GM19397 (cell line): ENCODE measurements around the gene YTHDC1.
"Not testable (repeated sequence)": the region's sequence is repeated elsewhere in the genome, so short reads cannot be mapped to it uniquely, and the experiment has no call there.

ENCODE experiments used
- ATAC-seq: cut with Tn5 transposase; IDR thresholded peaks from one replicate; pipeline ENCODE4 v1.9.1; 2021; ENCODE audit warnings: mild to moderate bottlenecking, moderate library complexity; ENCODE audit not compliant: unreplicated experiment

The YTHDC1 gene

GRCh38 chr4:68349649-68350360 lies at the start of gene YTHDC1:
Gene YTHDC1 (minus strand): TSS chr4:68350090. CDS start chr4:68349753, 337 bp downstream.
- ATAC-seq = peak; percentile 98

- no peak for ATAC-seq
These were observed 49.4 kb upstream of the YTHDC1 start for GRCh38 chr4:68399306-68399705.

GRCh38 chr4:68396756-68397155 lies 46.9 kb upstream of the YTHDC1 start:
- no peak for ATAC-seq

- no peak for ATAC-seq
These were observed 41.5 kb upstream of the YTHDC1 start for GRCh38 chr4:68391436-68391835.

- ATAC-seq = no peak
These were observed 40.5 kb upstream of the YTHDC1 start for GRCh38 chr4:68390205-68390935.

GRCh38 chr4:68389386-68389913 lies 39.6 kb upstream of the YTHDC1 start:
- ATAC-seq = not testable (repeated sequence)

- no peak for ATAC-seq
These were observed 38.5 kb upstream of the YTHDC1 start for GRCh38 chr4:68388347-68388865.

GRCh38 chr4:68385267-68385666 lies 35.4 kb upstream of the YTHDC1 start:
- no peak for ATAC-seq

GRCh38 chr4:68383115-68383514 lies 33.2 kb upstream of the YTHDC1 start:
- ATAC-seq = no peak

- no peak for ATAC-seq
These were observed 28.3 kb upstream of the YTHDC1 start for GRCh38 chr4:68378226-68378625.

GRCh38 chr4:68375667-68376559 lies 26.0 kb upstream of the YTHDC1 start:
- ATAC-seq = peak; percentile 85

GRCh38 chr4:68373513-68373912 lies 23.6 kb upstream of the YTHDC1 start:
- peak; percentile 59 for ATAC-seq

GRCh38 chr4:68372588-68372987 lies 22.7 kb upstream of the YTHDC1 start:
- no peak for ATAC-seq

- ATAC-seq = no peak
These were observed 19.4 kb upstream of the YTHDC1 start for GRCh38 chr4:68369142-68369805.

GRCh38 chr4:68368691-68369131 lies 18.8 kb upstream of the YTHDC1 start:
- no peak for ATAC-seq

- ATAC-seq = no peak
These were observed 17.9 kb upstream of the YTHDC1 start for GRCh38 chr4:68367835-68368234.

GRCh38 chr4:68366600-68366999 lies 16.7 kb upstream of the YTHDC1 start:
- ATAC-seq = no peak

GRCh38 chr4:68365068-68365467 lies 15.2 kb upstream of the YTHDC1 start:
- no peak for ATAC-seq

- no peak for ATAC-seq
These were observed 11.3 kb upstream of the YTHDC1 start for GRCh38 chr4:68361146-68361589.
